ENCODE data around the gene SNTA1. TPM values are rescaled to one million over a fixed set of nuclear protein-coding genes. Genes with fewer than 3 reads are reported as not detected.
A peak's percentile ranks its signal among the peaks of the same experiment; 100 is the strongest.
"Not testable (repeated sequence)": the region's sequence is repeated elsewhere in the genome, so short reads cannot be mapped to it uniquely, and the experiment has no call there.

Gene SNTA1
- total RNA-seq, 2 donors from 2014 or later: 3.1 TPM

DNA sequence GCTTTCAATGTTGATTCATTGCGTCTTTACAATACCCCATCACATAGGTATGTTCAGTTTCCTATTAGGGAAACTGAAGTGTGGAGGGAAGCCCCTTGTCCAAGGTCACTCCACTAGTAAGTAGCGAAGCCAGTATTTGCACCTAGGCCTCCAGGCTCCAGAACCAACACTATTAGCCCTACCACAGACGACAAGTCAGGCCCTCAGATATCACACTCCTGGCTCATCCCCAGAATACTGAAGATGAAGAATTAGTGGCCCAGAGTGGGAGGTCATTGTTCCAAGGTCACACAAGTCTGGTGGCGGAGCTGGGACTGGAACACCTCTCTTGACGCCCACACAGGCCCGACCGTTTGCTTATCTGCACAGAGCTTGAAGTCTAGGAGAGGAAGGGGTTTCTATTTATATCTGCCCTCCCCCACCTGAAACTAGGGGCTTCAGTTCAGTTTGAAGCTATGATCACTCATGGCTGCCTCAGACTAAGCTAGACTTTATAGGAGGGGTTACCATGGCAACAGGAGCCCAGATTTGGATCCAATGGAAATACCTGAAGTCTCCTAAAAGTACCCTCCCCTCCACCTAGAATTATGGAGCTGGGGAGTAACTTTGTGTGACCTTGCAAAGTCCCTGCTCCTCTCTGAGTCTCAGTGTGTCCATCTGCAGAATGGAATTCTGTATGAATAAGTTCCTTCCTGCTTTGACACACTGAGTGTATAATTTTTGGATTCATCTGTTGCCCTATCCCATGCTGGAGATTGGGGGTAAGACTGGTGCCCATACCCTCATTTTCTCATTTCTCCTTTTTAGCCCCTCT lies 2.2 kb downstream of the SNTA1 start:
- Mint-ChIP-seq H3K9me3 (no peaks in the 10 kb centered on the region), H3K27ac (no peak overlapping the region), H3K36me3 (no peaks in the 10 kb centered on the region)
- ATAC-seq (no peak), DNase-seq (ENCODE audit: low spot score in 2 of 2) (no peak)

DNA sequence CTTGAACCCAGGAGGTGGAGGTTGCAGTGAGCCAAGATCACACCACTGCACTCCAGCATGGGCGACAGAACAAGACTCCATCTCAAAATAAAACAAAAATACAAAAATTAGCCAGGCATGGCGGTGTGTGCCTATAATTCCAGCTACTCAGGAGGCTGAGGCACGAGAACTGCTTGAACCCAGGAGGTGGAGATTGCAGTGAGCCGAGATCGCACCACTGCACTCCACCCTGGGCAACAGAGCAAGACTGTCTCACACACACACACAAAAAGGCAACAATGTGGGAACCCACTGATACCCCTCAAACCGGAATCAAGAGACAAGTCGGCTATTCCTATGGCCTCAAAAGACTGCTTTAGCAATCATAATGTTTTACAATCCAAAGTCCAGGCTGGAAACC lies 3.0 kb downstream of the SNTA1 start:
- not testable (repeated sequence) for DNase-seq (ENCODE audit: low spot score in 2 of 2); H3K9me3 Mint-ChIP-seq; H3K36me3 Mint-ChIP-seq; ATAC-seq; H3K27ac Mint-ChIP-seq

GRCh38 chr20:33438481-33438880 lies 5.1 kb downstream of the SNTA1 start:
- no peak for ATAC-seq
- no peak for DNase-seq (ENCODE audit: low spot score in 2 of 2)
- Mint-ChIP-seq H3K36me3 (no peaks in the 10 kb centered on the region), H3K27ac (no peak overlapping the region), H3K9me3 (no peaks in the 10 kb centered on the region)

DNA sequence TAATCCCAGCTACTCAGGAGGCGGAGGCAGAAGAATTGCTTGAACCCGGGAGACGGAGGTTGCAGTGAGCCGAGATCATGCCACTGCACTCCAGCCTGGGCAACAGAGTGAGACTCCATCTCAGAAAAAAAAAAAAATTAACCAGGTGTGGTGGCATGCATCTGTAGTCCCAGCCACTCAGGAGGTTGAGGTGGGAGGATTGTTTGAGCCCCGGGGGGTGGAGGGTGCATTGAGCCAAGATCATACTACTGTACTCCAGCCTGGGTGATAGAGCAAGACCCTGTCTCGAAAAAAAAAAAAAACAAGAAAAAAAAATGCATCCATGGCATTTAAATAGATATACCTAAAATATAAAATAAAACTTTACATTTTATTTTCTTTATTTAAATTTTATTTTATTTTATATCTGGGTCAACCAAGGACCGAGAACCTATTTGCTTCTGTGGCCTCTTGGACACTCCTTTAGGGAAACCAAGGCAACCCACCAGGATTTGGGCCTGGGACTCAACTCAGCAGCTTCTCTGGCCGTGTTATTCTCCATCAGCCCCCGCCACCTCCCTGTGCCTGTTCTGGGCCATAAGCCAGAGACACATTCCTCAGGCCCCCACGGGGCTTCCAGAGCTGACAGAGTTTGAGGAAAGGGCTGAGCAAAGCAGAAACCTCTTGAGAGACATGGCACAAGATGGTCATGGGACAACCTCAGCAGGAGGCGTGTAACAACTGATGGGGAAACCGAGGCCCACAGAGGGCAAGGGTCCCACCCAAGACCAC lies 6.2 kb downstream of the SNTA1 start:
- H3K36me3 Mint-ChIP-seq: no peaks in the 10 kb centered on the region
- ATAC-seq: no peak
- no peak for DNase-seq (ENCODE audit: low spot score in 2 of 2)
- no peak overlapping the region for H3K27ac Mint-ChIP-seq
- no peaks in the 10 kb centered on the region for H3K9me3 Mint-ChIP-seq

GRCh38 chr20:33434434-33434833 lies 9.1 kb downstream of the SNTA1 start:
- DNase-seq (ENCODE audit: low spot score in 2 of 2) (no peak), ATAC-seq (no peak)
- H3K27ac Mint-ChIP-seq: peak overlapping the region in 1 of 2 donors; percentile 9
- no peaks in the 10 kb centered on the region for H3K9me3 Mint-ChIP-seq
- H3K36me3 Mint-ChIP-seq: no peaks in the 10 kb centered on the region

DNA sequence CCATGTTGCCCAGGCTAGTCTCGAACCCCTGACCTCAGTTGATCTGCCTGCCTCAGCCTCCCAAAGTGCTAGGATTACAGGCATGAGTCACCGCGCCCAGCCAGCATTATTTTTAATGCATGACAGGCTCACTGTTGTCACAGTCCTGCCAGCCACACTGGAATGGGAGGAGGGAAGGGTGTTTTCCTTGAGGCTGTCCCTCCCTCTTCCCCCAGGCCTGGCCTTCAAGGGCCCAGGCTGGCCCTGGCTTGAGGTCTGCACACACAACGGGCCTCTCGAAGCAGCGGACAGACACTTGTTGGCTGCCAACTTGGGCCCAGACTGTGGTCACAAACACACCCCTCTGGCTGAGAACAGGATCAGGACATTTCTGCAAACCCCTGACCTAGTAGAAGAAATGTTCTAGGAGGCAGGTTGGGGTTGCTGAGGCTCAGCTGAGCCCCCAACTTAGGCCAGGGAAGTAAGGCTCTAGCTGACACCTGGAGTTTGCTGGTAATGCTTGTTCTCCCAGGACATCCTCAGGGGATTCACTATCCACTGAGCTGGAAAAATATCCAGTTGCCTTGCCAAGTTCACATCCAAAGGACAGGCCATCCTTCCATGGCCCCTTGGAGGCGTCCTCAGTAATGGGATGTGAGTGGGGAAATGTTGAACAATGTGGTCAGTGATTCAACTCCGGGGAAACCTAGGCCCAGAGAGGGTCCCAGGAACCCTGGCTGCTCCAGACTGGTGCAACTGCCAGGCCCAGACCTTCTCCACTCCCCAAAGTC lies 9.9 kb downstream of the SNTA1 start:
- DNase-seq (ENCODE audit: low spot score in 2 of 2): no peak
- Mint-ChIP-seq H3K9me3 (no peaks in the 10 kb centered on the region), H3K27ac (no peak overlapping the region), H3K36me3 (no peaks in the 10 kb centered on the region)
- no peak for ATAC-seq

GRCh38 chr20:33431797-33432381 lies 11.7 kb downstream of the SNTA1 start:
- Mint-ChIP-seq H3K9me3 (no peaks in the 10 kb centered on the region), H3K27ac (no peak overlapping the region), H3K36me3 (no peaks in the 10 kb centered on the region)
- no peak for DNase-seq (ENCODE audit: low spot score in 2 of 2)
- no peak for ATAC-seq

- not testable (repeated sequence) for H3K27ac Mint-ChIP-seq; ATAC-seq; H3K9me3 Mint-ChIP-seq; DNase-seq (ENCODE audit: low spot score in 2 of 2); H3K36me3 Mint-ChIP-seq
These were observed 19.7 kb downstream of the SNTA1 start for GRCh38 chr20:33423875-33424274.

GRCh38 chr20:33423141-33423834 lies 20.3 kb downstream of the SNTA1 start:
- no peaks in the 10 kb centered on the region for H3K36me3 Mint-ChIP-seq
- H3K9me3 Mint-ChIP-seq: no peaks in the 10 kb centered on the region
- H3K27ac Mint-ChIP-seq: no peak overlapping the region
- ATAC-seq (no peak), DNase-seq (ENCODE audit: low spot score in 2 of 2) (no peak)

GRCh38 chr20:33419140-33419974 lies 24.2 kb downstream of the SNTA1 start:
- ATAC-seq (no peak), DNase-seq (ENCODE audit: low spot score in 2 of 2) (no peak)
- Mint-ChIP-seq H3K36me3 (no peaks in the 10 kb centered on the region), H3K9me3 (no peaks in the 10 kb centered on the region), H3K27ac (no peak overlapping the region)

DNA sequence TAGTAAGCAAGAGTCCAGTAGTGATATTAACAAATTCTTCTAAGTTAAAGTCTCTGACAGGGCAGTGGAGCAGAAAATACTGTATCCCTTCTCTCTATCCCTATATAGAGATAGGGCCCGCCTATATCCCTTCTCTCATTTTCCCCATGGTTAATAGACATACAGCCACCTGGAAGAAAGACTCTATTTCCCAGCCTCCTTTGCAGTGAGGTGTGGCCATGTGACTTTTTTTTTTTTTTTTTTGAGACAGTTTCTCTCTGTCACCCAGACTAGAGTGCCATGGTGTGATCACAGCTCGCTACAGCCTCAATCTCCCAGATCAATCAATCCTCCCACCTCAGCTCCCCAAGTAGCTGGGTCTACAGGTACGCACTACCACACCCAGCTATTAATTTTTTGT lies 25.5 kb downstream of the SNTA1 start:
- DNase-seq (ENCODE audit: low spot score in 2 of 2) (no peak), ATAC-seq (no peak)
- H3K27ac Mint-ChIP-seq: no peak overlapping the region
- no peaks in the 10 kb centered on the region for H3K9me3 Mint-ChIP-seq
- H3K36me3 Mint-ChIP-seq: no peaks in the 10 kb centered on the region

GRCh38 chr20:33415948-33416347 lies 27.6 kb downstream of the SNTA1 start:
- ATAC-seq: no peak
- no peak overlapping the region for H3K27ac Mint-ChIP-seq
- DNase-seq (ENCODE audit: low spot score in 2 of 2): no peak
- H3K9me3 Mint-ChIP-seq: no peaks in the 10 kb centered on the region
- H3K36me3 Mint-ChIP-seq: no peaks in the 10 kb centered on the region

DNA sequence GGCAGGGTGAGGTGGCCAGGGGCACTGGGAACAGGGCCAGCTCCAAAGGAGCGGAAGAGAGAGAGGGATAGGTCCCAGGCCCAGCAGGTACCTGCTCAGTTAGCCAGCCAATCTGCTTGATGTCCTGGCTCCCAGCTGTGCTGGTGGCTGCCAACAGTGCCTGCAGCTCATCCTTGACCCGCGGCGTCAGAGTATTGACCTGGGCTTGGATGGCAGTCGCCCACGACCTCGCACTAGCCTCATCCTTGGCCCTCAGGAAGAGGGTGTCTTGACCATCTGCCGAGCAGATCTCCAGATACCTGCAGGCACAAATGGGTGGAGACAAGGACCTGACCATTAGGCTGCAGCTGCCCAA lies 31.1 kb downstream of the SNTA1 start:
- no peaks in the 10 kb centered on the region for H3K36me3 Mint-ChIP-seq
- DNase-seq (ENCODE audit: low spot score in 2 of 2) (no peak), ATAC-seq (no peak)
- no peaks in the 10 kb centered on the region for H3K9me3 Mint-ChIP-seq
- no peak overlapping the region for H3K27ac Mint-ChIP-seq

GRCh38 chr20:33411711-33412483 lies 31.7 kb downstream of the SNTA1 start:
- no peaks in the 10 kb centered on the region for H3K36me3 Mint-ChIP-seq
- peak overlapping the region in 1 of 2 donors; percentile 0 for H3K27ac Mint-ChIP-seq
- ATAC-seq: no peak
- no peaks in the 10 kb centered on the region for H3K9me3 Mint-ChIP-seq
- no peak for DNase-seq (ENCODE audit: low spot score in 2 of 2)

- H3K27ac Mint-ChIP-seq: no peak overlapping the region
- DNase-seq (ENCODE audit: low spot score in 2 of 2): no peak
These were observed 32.3 kb downstream of the SNTA1 start for GRCh38 chr20:33411242-33411641.

More at GRCh38 chr20:33411242-33411641, 32.3 kb downstream of the SNTA1 start:
- no peaks in the 10 kb centered on the region for H3K36me3 Mint-ChIP-seq
- no peaks in the 10 kb centered on the region for H3K9me3 Mint-ChIP-seq
- no peak for ATAC-seq

All from activated naive CD4-positive, alpha-beta T cell treated with anti-CD3 and anti-CD28 coated beads, Interleukin-2, amount 50 U/mL, for 72 hours (primary cell).